NOMO-1 treated with dmso at 0.1 percent for 144 hours (cell line): ENCODE measurements around the gene PCNX1.
"Not testable (repeated sequence)": the region's sequence is repeated elsewhere in the genome, so short reads cannot be mapped to it uniquely, and the experiment has no call there.

Source experiments
- DNase-seq: peaks from one replicate; lab custom pipeline; 2025; ENCODE audit not compliant: unreplicated experiment; lab: John Stamatoyannopoulos, UW

The PCNX1 gene

GRCh38 chr14:71143381-71144290, 236.4 kb downstream of the PCNX1 start:
- DNase-seq = no peak

GRCh38 chr14:71147335-71147734, 240.1 kb downstream of the PCNX1 start:
- DNase-seq = not testable (repeated sequence)

- no peak for DNase-seq
These were observed 241.4 kb downstream of the PCNX1 start for GRCh38 chr14:71148627-71149026.

GRCh38 chr14:71150737-71151136, 243.5 kb downstream of the PCNX1 start:
- no peak for DNase-seq

GRCh38 chr14:71155743-71156142, 248.5 kb downstream of the PCNX1 start:
- no peak for DNase-seq

GRCh38 chr14:71163050-71163841, 256.0 kb downstream of the PCNX1 start:
- no peak for DNase-seq

- no peak for DNase-seq
These were observed 256.8 kb downstream of the PCNX1 start for GRCh38 chr14:71163842-71164629.
